ENCODE data around the gene SLC1A3. TPM values are rescaled to one million over a fixed set of nuclear protein-coding genes. Genes with fewer than 3 reads are reported as not detected.

The SLC1A3 gene
- polyA plus RNA-seq, 3 donors = 2.4 to 3.5 (median 2.6) TPM

GRCh38 chr5:36599986-36600779 is 6.2 kb upstream of the SLC1A3 start:
- no peak for DNase-seq (ENCODE audit: low read depth in 3 of 3, low spot score in 2 of 3)

GRCh38 chr5:36600917-36601527 is 5.4 kb upstream of the SLC1A3 start:
- DNase-seq (ENCODE audit: low read depth in 3 of 3, low spot score in 2 of 3) = no peak

- no peak for DNase-seq (ENCODE audit: low read depth in 3 of 3, low spot score in 2 of 3)
Observed at GRCh38 chr5:36602704-36603321, 3.6 kb upstream of the SLC1A3 start.

GRCh38 chr5:36605241-36605640 is 1.2 kb upstream of the SLC1A3 start:
- DNase-seq (ENCODE audit: low read depth in 3 of 3, low spot score in 2 of 3) = no peak

- no peak for DNase-seq (ENCODE audit: low read depth in 3 of 3, low spot score in 2 of 3)
Observed at GRCh38 chr5:36606036-36606427, 374 bp upstream of the SLC1A3 start.

GRCh38 chr5:36607114-36607571 is 737 bp downstream of the SLC1A3 start:
- peak in 1 of 3 donors; percentile 43 for DNase-seq (ENCODE audit: low read depth in 3 of 3, low spot score in 2 of 3)

- no peak for DNase-seq (ENCODE audit: low read depth in 3 of 3, low spot score in 2 of 3)
Observed at GRCh38 chr5:36607838-36608783, 1.7 kb downstream of the SLC1A3 start.

- no peak for DNase-seq (ENCODE audit: low read depth in 3 of 3, low spot score in 2 of 3)
Observed at GRCh38 chr5:36610621-36611020, 4.2 kb downstream of the SLC1A3 start.

- no peak for DNase-seq (ENCODE audit: low read depth in 3 of 3, low spot score in 2 of 3)
Observed at GRCh38 chr5:36611520-36612274, 5.3 kb downstream of the SLC1A3 start.

- DNase-seq (ENCODE audit: low read depth in 3 of 3, low spot score in 2 of 3) = no peak
Observed at GRCh38 chr5:36613241-36613640, 6.8 kb downstream of the SLC1A3 start.

GRCh38 chr5:36613771-36614656 is 7.6 kb downstream of the SLC1A3 start:
- DNase-seq (ENCODE audit: low read depth in 3 of 3, low spot score in 2 of 3) = no peak

GRCh38 chr5:36614657-36615308 is 8.4 kb downstream of the SLC1A3 start:
- no peak for DNase-seq (ENCODE audit: low read depth in 3 of 3, low spot score in 2 of 3)

- no peak for DNase-seq (ENCODE audit: low read depth in 3 of 3, low spot score in 2 of 3)
Observed at GRCh38 chr5:36619012-36619635, 12.7 kb downstream of the SLC1A3 start.

GRCh38 chr5:36621985-36622384 is 15.6 kb downstream of the SLC1A3 start:
- no peak for DNase-seq (ENCODE audit: low read depth in 3 of 3, low spot score in 2 of 3)

- DNase-seq (ENCODE audit: low read depth in 3 of 3, low spot score in 2 of 3) = no peak
Observed at GRCh38 chr5:36623832-36624231, 17.4 kb downstream of the SLC1A3 start.

GRCh38 chr5:36624277-36624676 is 17.9 kb downstream of the SLC1A3 start:
- DNase-seq (ENCODE audit: low read depth in 3 of 3, low spot score in 2 of 3) = no peak

- no peak for DNase-seq (ENCODE audit: low read depth in 3 of 3, low spot score in 2 of 3)
Observed at GRCh38 chr5:36628695-36629094, 22.3 kb downstream of the SLC1A3 start.

- no peak for DNase-seq (ENCODE audit: low read depth in 3 of 3, low spot score in 2 of 3)
Observed at GRCh38 chr5:36629729-36630128, 23.3 kb downstream of the SLC1A3 start.

Measured in right renal cortex interstitium (tissue), 3 donors.